Hematopoietic multipotent progenitor cell treated with erythropoietin and hydrocortisone succinate and interleukin-3 and kit ligand, for 4 days (in vitro differentiated cells): ENCODE measurements around the gene CACNB4.

Experiments
- DNase-seq: peaks from one replicate; pipeline ENCODE4 v3.0.0-alpha.2; 2015

The CACNB4 gene

GRCh38 chr2:151973901-151974199 is 125.0 kb downstream of the CACNB4 start:
- DNase-seq, result peak; percentile 11

- no peak for DNase-seq
Observed at GRCh38 chr2:151973013-151973900, 125.6 kb downstream of the CACNB4 start.

GRCh38 chr2:151972241-151973012 is 126.4 kb downstream of the CACNB4 start:
- DNase-seq, result no peak

- DNase-seq, result no peak
Observed at GRCh38 chr2:151971301-151972051, 127.4 kb downstream of the CACNB4 start.

GRCh38 chr2:151968770-151969470 is 129.9 kb downstream of the CACNB4 start:
- no peak for DNase-seq

GRCh38 chr2:151967829-151968722 is 130.8 kb downstream of the CACNB4 start:
- DNase-seq, result no peak

GRCh38 chr2:151965884-151966283 is 133.0 kb downstream of the CACNB4 start:
- no peak for DNase-seq

GRCh38 chr2:151961558-151961957 is 137.3 kb downstream of the CACNB4 start:
- DNase-seq, result no peak

GRCh38 chr2:151959238-151959637 is 139.6 kb downstream of the CACNB4 start:
- no peak for DNase-seq

- no peak for DNase-seq
Observed at GRCh38 chr2:151953467-151953866, 145.4 kb downstream of the CACNB4 start.

GRCh38 chr2:151952691-151953456 is 146.0 kb downstream of the CACNB4 start:
- DNase-seq, result no peak

GRCh38 chr2:151947813-151948165 is 151.1 kb downstream of the CACNB4 start:
- peak; percentile 73 for DNase-seq

- peak; percentile 86 for DNase-seq
Observed at GRCh38 chr2:151946899-151947812, 151.7 kb downstream of the CACNB4 start.

- no peak for DNase-seq
Observed at GRCh38 chr2:151946250-151946884, 152.5 kb downstream of the CACNB4 start.

GRCh38 chr2:151945602-151946001 is 153.2 kb downstream of the CACNB4 start:
- no peak for DNase-seq

GRCh38 chr2:151945186-151945585 is 153.7 kb downstream of the CACNB4 start:
- DNase-seq, result no peak

GRCh38 chr2:151943461-151943860 is 155.4 kb downstream of the CACNB4 start:
- DNase-seq, result no peak

GRCh38 chr2:151942540-151943205 is 156.2 kb downstream of the CACNB4 start:
- peak; percentile 60 for DNase-seq

- DNase-seq, result no peak
Observed at GRCh38 chr2:151937966-151938365, 160.9 kb downstream of the CACNB4 start.
